GM21367 (cell line): Measurements from ENCODE around the gene C5orf63.
"Not testable (repeated sequence)": the region's sequence is repeated elsewhere in the genome, so short reads cannot be mapped to it uniquely, and the experiment has no call there.

Experiments
- ATAC-seq: cut with Tn5 transposase; IDR thresholded peaks from one replicate; pipeline ENCODE4 v1.9.1; 2021; ENCODE audit not compliant: unreplicated experiment

Gene C5orf63

DNA sequence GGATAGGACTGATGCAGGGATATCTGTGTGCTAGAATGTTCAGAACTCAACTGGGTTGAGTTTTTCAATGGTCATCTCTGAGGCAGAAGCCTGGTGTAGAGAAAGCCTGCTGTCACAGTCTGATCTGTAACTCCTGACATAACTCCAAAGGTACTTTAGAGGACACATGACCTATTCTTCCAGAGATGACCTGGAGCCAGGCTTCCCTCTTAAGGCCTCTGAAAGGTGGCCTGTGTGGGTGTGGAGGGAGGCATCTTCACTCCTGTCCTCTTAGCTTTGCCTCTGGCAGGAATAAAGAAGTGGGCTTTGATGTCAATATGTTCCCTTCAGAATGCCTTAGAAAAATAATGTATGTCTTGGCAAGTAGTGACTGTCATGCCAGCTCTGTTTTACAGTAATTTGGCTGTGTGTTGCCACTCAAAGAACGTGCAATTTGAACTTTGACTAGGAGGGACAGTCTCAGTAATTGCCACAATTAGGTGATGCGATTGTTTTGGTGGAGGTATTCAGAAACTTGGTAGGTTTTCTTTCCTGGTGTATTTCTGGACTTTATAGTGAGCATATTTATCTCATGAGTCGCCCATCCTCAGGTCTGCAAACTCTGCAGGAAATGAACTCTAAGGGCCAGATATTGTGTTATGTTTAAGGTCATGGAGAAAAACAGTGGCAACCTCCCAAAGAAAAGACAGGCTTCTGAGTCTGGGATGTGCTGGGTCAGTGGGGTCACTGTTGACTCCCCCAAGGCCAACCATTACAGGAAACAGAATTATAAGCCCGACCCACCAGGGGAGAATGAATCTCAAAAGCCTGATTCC lies 3.2 kb upstream of the C5orf63 start:
- ATAC-seq = no peak

GRCh38 chr5:127074466-127074865 lies 1.2 kb upstream of the C5orf63 start:
- ATAC-seq = no peak

- ATAC-seq = no peak
These were observed 3.1 kb downstream of the C5orf63 start for GRCh38 chr5:127070243-127070642.

DNA sequence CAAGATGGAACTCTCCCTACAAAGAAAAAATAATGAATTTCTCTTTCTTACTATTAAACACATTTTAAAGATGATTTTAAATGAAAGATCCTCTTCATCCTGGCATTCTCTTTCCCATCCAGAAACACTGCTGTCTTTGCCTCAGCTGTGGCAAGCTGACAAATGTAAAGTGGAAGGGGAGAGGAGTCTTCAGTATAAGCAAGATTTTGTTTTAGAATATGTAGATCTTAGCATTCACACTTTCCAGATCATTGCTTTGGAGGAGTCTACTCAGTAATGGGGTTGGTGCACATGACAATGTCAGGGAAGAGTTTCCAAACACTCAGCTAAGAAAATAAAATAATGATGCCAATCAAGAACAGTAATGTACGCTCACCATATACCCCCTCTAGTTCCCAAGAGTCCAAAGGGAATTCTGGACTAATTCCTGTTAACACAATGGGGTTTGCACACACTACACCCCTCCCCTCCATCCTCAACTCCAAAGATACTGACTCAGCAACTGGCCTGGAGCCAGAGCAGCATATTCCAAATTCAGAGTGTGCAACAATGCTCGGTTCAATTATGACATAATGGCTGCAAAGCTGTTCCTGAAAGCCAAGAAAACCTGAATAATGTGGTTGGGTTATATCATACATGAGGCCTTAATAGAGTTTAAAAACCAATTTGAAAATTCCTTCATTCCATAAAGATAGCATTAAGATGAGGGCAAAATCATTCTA lies 4.6 kb downstream of the C5orf63 start:
- ATAC-seq = no peak

DNA sequence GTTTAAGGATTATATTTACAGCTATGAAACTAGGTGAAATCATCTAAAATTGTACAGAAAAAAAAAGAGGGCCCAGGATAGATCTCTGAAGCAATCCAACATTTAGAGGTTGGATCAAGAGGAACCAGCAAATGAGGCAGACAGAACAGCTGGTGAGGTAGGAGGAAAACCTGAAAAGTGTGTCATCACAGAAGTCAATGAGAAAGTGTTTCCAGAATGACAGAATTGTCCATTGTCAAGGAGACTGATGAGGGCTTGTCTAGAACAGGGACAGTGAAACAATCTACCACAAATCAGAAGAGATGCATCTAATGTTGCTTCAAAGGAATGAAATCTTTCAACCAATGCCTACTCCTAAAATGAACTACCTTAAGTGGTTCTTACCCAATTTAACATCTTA lies 6.6 kb downstream of the C5orf63 start:
- no peak for ATAC-seq

DNA sequence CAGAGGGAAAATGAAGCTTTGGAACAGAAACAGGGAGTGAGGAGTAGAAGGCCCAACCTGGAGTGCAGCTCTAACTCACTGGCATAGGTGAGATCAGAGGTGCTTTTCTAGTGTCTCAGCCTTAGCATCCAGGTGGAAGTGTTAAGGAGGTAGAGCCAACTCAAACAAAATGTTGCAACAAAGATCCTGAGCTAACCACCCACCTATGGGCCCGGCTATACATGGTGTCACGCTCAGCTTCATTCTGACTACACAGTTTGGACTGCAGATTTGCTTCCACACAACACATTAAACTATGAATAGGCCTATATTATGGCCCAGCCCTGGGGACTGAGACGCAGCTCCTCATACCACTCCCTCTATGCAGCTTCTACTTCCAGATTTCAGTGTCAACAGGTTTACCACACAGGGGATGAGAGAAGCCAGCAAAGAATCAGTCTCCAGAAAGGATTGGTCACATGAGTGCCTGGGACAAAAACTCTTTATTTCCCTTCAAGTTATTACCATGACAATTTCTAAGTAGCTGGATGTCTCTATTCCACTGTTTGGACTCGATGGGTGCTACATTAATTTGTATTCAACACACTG lies 9.0 kb downstream of the C5orf63 start:
- no peak for ATAC-seq

DNA sequence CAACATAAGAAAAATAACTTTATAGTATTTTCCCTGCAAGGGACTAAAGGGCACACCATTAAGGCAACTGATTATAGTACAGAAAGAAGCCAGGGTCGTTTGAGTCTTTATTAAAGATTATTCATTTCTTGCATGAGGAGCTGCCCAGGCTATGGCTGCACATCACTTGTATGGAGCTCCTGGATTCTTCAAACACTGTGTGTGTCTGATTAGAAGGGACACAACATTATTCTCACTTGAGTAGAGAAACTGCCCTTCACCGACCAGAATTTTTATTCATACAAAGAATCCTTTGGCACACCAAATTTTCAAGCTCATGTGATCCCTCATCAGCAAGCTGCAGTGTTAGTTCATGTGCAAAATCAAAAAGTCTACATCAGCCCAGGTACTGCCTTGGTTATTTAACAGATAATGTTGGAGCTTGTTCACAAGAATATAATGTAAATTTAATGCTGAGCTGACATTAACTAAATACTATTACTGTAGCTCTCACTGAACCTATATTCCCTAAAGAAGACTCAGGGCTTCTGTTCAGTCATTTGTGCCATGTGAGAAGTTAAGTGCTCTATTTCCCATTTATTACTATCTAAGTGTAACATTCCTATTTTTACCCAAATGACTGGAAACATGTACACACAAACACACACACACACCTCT lies 9.9 kb downstream of the C5orf63 start:
- ATAC-seq = no peak

DNA sequence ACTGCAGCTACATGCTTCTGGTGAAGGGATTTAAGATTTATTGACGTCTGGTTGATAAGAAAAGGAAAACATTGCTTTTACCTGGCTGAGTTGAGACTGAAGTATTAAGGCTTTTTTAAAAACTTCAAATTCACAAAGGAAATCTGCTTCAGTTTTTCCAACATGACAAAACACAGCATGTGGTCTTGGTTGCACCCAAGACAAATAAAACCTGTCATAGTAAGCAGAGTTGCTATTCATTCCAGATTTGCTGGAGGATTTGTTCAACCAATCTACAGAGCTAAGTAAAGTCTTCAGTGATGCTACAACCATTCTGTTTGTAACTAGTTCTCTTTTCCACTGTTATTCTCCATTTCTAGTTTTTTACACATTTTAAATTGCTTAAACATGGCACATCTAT lies 11.3 kb downstream of the C5orf63 start:
- ATAC-seq = no peak

DNA sequence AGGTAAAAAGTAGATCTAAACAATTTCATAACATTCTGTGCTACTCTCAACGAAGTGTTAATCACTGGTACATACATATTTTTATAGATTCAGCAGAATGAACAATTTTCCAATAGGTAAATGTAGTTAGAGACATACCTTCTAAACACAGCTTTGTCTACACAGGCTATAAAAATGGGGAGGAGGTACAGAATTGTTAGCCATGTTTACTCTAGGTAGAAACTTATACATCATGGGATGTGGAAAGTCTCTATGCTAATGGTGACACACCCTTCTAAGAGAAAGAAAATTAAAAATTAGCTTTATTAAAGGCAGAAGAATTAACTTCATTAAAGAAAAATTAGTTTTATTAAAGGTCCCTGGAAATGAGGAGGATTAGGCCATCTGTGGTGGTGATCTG lies 11.8 kb downstream of the C5orf63 start:
- no peak for ATAC-seq

GRCh38 chr5:127060470-127060985 lies 12.8 kb downstream of the C5orf63 start:
- no peak for ATAC-seq

DNA sequence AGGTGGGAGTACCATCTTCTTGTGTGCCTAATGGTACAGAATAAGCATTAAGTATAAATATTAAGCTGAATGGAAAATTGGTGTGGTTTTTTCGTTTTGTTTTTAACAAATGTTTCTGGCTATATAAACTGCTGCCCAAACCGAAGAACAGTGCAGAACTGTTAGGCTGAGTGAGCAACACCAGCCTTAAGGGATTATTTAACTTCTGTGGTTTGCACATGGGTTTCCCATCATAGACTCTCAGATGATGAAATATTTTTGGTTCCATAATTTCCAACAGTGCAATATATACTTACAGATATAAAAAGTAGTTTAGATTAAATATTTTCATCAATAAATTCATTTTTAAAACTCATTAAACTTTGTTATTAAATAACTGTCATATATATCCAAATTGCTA lies 16.4 kb downstream of the C5orf63 start:
- ATAC-seq = no peak

GRCh38 chr5:127055880-127056653 lies 17.2 kb downstream of the C5orf63 start:
- no peak for ATAC-seq

- not testable (repeated sequence) for ATAC-seq
These were observed 19.8 kb downstream of the C5orf63 start for GRCh38 chr5:127053551-127053950.

DNA sequence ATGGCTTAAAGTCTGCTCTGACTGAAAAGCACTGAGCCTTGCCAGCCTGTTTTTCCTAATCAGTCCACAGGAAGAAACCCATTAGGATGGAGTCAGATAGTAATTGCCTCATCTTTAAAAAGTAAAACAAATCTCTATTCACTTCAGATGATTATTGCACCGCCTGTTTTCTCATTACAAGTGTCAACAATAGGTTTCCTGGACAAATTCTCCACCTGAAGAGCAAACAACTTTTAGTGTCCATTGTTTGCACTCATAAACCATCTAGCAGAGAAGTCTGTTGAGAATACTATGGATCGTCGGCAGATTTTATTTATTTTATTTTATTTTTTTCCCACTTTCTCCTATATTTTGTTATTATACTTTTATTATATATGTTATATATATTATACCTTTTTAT lies 20.3 kb downstream of the C5orf63 start:
- ATAC-seq = no peak

GRCh38 chr5:127051591-127051990 lies 21.7 kb downstream of the C5orf63 start:
- no peak for ATAC-seq

DNA sequence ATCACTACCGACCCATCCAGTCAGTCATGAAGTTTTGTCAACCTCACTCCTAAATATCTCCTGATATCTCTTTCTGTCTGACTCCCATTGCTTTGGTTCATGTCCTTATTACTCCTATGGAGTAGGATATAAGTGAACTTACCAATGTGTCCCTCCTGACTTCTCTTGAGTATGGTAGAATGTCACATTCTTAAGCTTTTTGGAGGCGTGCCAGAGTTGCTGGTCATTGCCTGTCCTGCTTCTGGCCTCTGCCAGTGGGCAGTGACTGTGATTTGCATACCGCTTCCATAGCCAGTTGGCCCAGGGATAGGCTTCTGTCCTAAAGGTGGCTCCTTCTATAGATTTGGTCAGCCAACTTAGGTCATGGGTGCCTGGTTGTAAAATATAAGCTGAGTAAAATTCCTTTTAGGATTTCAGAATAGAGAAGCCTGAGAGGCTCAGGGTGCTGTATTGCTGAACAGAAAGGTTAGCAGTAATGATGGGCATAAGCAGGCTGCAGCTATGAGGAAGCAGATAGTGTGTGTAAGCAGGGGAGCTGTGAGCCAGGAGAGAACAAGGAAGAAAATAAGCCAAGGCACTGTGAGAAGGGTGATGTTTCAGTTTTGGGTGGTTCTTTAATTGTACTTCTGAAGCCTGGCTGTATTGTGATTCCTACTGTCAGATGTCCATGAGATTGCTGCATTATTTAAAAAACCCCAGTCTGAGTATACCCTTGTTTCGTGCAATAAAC lies 26.8 kb downstream of the C5orf63 start:
- no peak for ATAC-seq

DNA sequence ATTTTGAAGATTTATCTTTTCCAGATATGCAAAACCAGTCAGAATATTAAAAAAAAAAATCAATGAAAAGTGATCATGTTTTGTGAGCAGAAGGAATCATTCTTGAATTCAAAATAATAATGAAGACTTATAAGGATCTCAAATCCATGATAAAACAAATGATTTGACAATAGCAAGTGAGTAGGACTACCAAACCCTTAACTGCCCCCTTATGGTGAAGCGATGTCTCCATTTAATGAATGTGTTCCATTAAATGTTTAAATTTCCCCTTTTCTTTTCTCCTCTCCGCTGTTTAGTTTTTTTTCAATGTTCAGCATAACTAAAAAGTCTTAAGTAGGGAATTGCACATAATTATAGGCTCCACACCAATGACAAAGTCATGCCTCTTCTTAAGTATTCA lies 30.7 kb downstream of the C5orf63 start:
- ATAC-seq = no peak

DNA sequence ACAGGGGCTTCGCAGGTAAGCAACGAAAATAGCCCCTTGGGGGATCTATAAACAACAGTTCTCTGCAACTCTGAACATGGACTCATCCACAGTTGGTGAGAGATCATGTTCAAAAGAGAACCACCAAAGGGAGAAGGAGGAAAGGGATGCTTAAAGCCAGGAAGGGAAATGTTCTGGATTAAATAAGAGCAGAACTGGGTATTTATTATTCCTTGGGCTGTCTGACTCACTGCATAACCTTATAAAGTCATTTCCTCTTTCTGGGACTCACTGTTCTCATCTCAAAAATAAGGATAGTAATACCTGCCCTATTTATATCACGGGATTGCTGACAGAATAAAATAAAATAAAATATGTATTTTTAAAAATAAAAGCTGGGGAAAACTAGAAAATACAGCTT lies 31.7 kb downstream of the C5orf63 start:
- no peak for ATAC-seq

GRCh38 chr5:127040796-127041520 lies 32.3 kb downstream of the C5orf63 start:
- ATAC-seq = no peak
